ENCODE data around the gene RBCK1.

The RBCK1 gene

DNA sequence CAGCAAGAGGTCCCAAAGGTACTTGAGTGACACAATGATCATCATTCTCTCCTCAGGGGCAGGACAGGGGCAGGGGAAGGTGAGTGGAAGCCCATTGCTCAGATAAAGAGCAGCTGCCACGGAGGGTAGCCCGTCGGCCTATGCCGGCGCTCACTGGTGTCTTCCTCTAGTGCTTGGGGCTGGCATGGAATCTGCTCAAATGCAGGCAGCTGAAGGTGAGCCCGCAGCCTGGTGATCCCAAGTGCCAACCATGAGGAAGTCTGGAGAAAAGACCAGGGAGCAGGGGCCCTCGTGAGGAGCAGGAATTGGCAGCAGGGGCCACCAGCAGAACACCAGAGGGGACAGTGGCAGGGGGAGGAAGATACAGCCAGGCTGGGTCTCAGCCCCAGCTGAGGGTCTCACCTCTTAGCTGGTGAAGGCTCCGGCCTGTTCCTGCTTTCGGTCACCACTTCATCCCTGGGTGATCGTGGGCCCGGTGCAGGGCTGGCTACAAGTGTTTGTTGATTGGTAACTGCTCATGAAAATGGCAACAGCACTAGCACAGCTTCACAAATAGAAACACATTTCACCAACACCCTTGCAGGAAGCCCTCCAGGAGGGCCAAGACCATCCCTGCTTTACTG is 24.7 kb downstream of the RBCK1 start:
- TF ChIP-seq EZH2phosphoT487 (IDR thresholded peaks at IDR 0.05; ENCODE audit: low read length) (no peak), EZH2 (optimal IDR thresholded peaks at IDR 0.05; ENCODE audit: low read depth, low read length) (no peak)
- TF ChIP-seq, protein P1, sequence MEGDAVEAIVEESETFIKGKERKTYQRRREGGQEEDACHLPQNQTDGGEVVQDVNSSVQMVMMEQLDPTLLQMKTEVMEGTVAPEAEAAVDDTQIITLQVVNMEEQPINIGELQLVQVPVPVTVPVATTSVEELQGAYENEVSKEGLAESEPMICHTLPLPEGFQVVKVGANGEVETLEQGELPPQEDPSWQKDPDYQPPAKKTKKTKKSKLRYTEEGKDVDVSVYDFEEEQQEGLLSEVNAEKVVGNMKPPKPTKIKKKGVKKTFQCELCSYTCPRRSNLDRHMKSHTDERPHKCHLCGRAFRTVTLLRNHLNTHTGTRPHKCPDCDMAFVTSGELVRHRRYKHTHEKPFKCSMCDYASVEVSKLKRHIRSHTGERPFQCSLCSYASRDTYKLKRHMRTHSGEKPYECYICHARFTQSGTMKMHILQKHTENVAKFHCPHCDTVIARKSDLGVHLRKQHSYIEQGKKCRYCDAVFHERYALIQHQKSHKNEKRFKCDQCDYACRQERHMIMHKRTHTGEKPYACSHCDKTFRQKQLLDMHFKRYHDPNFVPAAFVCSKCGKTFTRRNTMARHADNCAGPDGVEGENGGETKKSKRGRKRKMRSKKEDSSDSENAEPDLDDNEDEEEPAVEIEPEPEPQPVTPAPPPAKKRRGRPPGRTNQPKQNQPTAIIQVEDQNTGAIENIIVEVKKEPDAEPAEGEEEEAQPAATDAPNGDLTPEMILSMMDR (IDR thresholded peaks at IDR 0.05; ENCODE audit: low read length): no peak
- Histone ChIP-seq H3K9me2 (replicated peaks; ENCODE audit: insufficient read depth, low read length) (no peaks in the 10 kb centered on the region), H3F3A (ENCODE audit: insufficient read depth, low read length) (peaks cover 7% of the 10 kb centered on the region), H3K27me3 (replicated peaks; ENCODE audit: insufficient read depth, low read length) (no peaks in the 10 kb centered on the region), H3K4me1 (ENCODE audit: low read length) (peaks cover 8% of the 10 kb centered on the region), H3K79me2 (ENCODE audit: low read length) (no peaks in the 10 kb centered on the region; the same call in 1 of the 2 replicates), H4K20me1 (ENCODE audit: insufficient read depth, low read length) (no peaks in the 10 kb centered on the region), H3K36me3 (replicated peaks; ENCODE audit: insufficient read depth, low read length) (no peaks in the 10 kb centered on the region), H3K27ac (ENCODE audit: low read length) (no peak overlapping the region), H3K9me3 (replicated peaks; ENCODE audit: insufficient read depth, low read length) (no peaks in the 10 kb centered on the region), H3K4me2 (ENCODE audit: low read depth, low read length) (no peak overlapping the region), H3K9ac (ENCODE audit: low read length) (no peak overlapping the region), H2AFZ (ENCODE audit: low read length) (no peak overlapping the region), H3K4me3 (ENCODE audit: low read length) (no peak overlapping the region)
- no peak for DNase-seq

- H2AFZ ChIP-seq (ENCODE audit: low read length): no peak overlapping the region
- H3K27me3 ChIP-seq (replicated peaks; ENCODE audit: insufficient read depth, low read length): no peaks in the 10 kb centered on the region
- no peaks in the 10 kb centered on the region for H3K36me3 ChIP-seq (replicated peaks; ENCODE audit: insufficient read depth, low read length)
- H3K27ac ChIP-seq (ENCODE audit: low read length): no peak overlapping the region
- no peak overlapping the region for H3K4me3 ChIP-seq (ENCODE audit: low read length)
- peaks cover 14% of the 10 kb centered on the region for H3K4me1 ChIP-seq (ENCODE audit: low read length)
- TF ChIP-seq, protein P1 (IDR thresholded peaks at IDR 0.05; ENCODE audit: low read length): no peak
- TF ChIP-seq EZH2 (optimal IDR thresholded peaks at IDR 0.05; ENCODE audit: low read depth, low read length): no peak
- no peak for TF ChIP-seq EZH2phosphoT487 (IDR thresholded peaks at IDR 0.05; ENCODE audit: low read length)
- H3K9me2 ChIP-seq (replicated peaks; ENCODE audit: insufficient read depth, low read length): no peaks in the 10 kb centered on the region
- H3K9ac ChIP-seq (ENCODE audit: low read length): no peak overlapping the region
- peaks cover 13% of the 10 kb centered on the region for H3F3A ChIP-seq (ENCODE audit: insufficient read depth, low read length)
- no peaks in the 10 kb centered on the region; the same call in 1 of the 2 replicates for H3K79me2 ChIP-seq (ENCODE audit: low read length)
- H4K20me1 ChIP-seq (ENCODE audit: insufficient read depth, low read length): no peaks in the 10 kb centered on the region
- H3K9me3 ChIP-seq (replicated peaks; ENCODE audit: insufficient read depth, low read length): no peaks in the 10 kb centered on the region
- DNase-seq: no peak
- no peak overlapping the region for H3K4me2 ChIP-seq (ENCODE audit: low read depth, low read length)
Observed at GRCh38 chr20:433300-433975, 25.3 kb downstream of the RBCK1 start.

DNA sequence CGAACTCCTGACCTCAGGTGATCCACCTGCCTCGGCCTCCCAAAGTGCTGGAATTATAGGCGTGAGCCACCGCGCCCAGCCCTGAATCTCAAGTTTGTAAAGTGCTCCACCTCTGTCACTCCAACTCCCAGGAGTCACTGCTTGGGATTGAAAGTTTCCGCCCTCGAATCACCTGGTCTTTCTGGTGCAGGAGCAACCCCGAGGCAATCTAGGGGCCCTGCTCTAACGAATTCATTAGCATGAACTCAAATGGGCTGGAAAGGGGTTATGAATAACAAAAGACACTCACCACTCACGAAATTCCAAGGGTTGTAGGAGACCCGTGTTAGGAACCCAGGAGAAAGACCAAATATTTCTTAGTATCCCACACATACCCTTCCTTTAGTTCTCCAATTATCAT is 26.1 kb downstream of the RBCK1 start:
- Histone ChIP-seq H3F3A (ENCODE audit: insufficient read depth, low read length) (peaks cover 21% of the 10 kb centered on the region), H3K4me2 (ENCODE audit: low read depth, low read length) (no peak overlapping the region), H2AFZ (ENCODE audit: low read length) (no peak overlapping the region), H3K9ac (ENCODE audit: low read length) (no peak overlapping the region), H4K20me1 (ENCODE audit: insufficient read depth, low read length) (no peaks in the 10 kb centered on the region), H3K79me2 (ENCODE audit: low read length) (no peaks in the 10 kb centered on the region; the same call in 1 of the 2 replicates), H3K27me3 (replicated peaks; ENCODE audit: insufficient read depth, low read length) (no peaks in the 10 kb centered on the region), H3K36me3 (replicated peaks; ENCODE audit: insufficient read depth, low read length) (no peaks in the 10 kb centered on the region), H3K9me3 (replicated peaks; ENCODE audit: insufficient read depth, low read length) (no peaks in the 10 kb centered on the region), H3K27ac (ENCODE audit: low read length) (no peak overlapping the region), H3K4me3 (ENCODE audit: low read length) (no peak overlapping the region), H3K4me1 (ENCODE audit: low read length) (peaks cover 22% of the 10 kb centered on the region), H3K9me2 (replicated peaks; ENCODE audit: insufficient read depth, low read length) (no peaks in the 10 kb centered on the region)
- TF ChIP-seq EZH2 (optimal IDR thresholded peaks at IDR 0.05; ENCODE audit: low read depth, low read length) (no peak), EZH2phosphoT487 (IDR thresholded peaks at IDR 0.05; ENCODE audit: low read length) (no peak)
- TF ChIP-seq, protein P1 (IDR thresholded peaks at IDR 0.05; ENCODE audit: low read length): no peak
- DNase-seq: no peak
